ENCODE data around the gene FAT1. TPM values are rescaled to one million over a fixed set of nuclear protein-coding genes. Genes with fewer than 3 reads are reported as not detected.

The FAT1 gene
- total and polyA plus RNA-seq, 2 donors (not counting 3 experiments of a cell fraction or from before 2014, with no cell fraction given), result 9.2 to 9.8 TPM

- Histone ChIP-seq H4K20me1 (replicated peaks; ENCODE audit: control insufficient read depth, extremely low read depth, insufficient read depth, low read length) (no peaks in the 10 kb centered on the region), H2AFZ (ENCODE audit: low read depth, low read length) (no peak overlapping the region), H3K27ac (ENCODE audit: insufficient read depth, low read depth, low read length) (no peak overlapping the region), H3K4me1 (ENCODE audit: control insufficient read depth, extremely low read depth, insufficient read depth, low read length) (no peaks in the 10 kb centered on the region), H3K36me3 (ENCODE audit: control insufficient read depth in 2 of 2, extremely low read depth in 1 of 2, insufficient read depth in 2 of 2, low read length in 2 of 2) (no peaks in the 10 kb centered on the region), H3K9ac (replicated peaks; ENCODE audit: extremely low read depth, insufficient read depth, low read length) (no peak overlapping the region), H3K27me3 (ENCODE audit: control insufficient read depth in 2 of 2, insufficient read depth in 2 of 2, low read length in 2 of 2) (no peaks in the 10 kb centered on the region), H3K4me3 (replicated peaks in 1 of 3; ENCODE audit: insufficient read depth in 1 of 3, low read depth in 1 of 3, low read length in 3 of 3) (no peak overlapping the region), H3K4me2 (ENCODE audit: insufficient read depth, low read length) (no peak overlapping the region), H3K9me1 (replicated peaks; ENCODE audit: control insufficient read depth, extremely low read depth, insufficient read depth, low read length) (no peaks in the 10 kb centered on the region), H3K79me2 (ENCODE audit: control insufficient read depth, insufficient read depth, low read length) (no peaks in the 10 kb centered on the region), H3K9me3 (replicated peaks; ENCODE audit: control insufficient read depth, insufficient read depth, low read length) (peaks cover 3% of the 10 kb centered on the region)
- DNase-seq (ENCODE audit: low read depth, low spot score) (no peak), FAIRE-seq (no peak)
- intact Hi-C loops (cut with micrococcal nuclease), result no loop called here
- no peak for TF ChIP-seq JUN (IDR thresholded peaks at IDR 0.05; ENCODE audit: borderline replicate concordance, insufficient read depth, insufficient read length, low read depth)
- TF ChIP-seq POLR2AphosphoS5 (IDR thresholded peaks at IDR 0.05; ENCODE audit: insufficient read depth, low read depth, low read length), result no peak
- no peak for TF ChIP-seq MYC (IDR thresholded peaks at IDR 0.05; ENCODE audit: low read depth, low read length)
- no peak for TF ChIP-seq GATA2 (IDR thresholded peaks at IDR 0.05; ENCODE audit: insufficient read depth, insufficient read length, low read depth, low read length)
- TF ChIP-seq FOS (IDR thresholded peaks at IDR 0.05; ENCODE audit: borderline replicate concordance, insufficient read depth, low read length), result no peak
- no peak for TF ChIP-seq POLR2A (IDR thresholded peaks at IDR 0.05; ENCODE audit: low read depth, low read length)
- TF ChIP-seq, protein P1, sequence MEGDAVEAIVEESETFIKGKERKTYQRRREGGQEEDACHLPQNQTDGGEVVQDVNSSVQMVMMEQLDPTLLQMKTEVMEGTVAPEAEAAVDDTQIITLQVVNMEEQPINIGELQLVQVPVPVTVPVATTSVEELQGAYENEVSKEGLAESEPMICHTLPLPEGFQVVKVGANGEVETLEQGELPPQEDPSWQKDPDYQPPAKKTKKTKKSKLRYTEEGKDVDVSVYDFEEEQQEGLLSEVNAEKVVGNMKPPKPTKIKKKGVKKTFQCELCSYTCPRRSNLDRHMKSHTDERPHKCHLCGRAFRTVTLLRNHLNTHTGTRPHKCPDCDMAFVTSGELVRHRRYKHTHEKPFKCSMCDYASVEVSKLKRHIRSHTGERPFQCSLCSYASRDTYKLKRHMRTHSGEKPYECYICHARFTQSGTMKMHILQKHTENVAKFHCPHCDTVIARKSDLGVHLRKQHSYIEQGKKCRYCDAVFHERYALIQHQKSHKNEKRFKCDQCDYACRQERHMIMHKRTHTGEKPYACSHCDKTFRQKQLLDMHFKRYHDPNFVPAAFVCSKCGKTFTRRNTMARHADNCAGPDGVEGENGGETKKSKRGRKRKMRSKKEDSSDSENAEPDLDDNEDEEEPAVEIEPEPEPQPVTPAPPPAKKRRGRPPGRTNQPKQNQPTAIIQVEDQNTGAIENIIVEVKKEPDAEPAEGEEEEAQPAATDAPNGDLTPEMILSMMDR (IDR thresholded peaks at IDR 0.05; ENCODE audit: extremely low read depth in 1 of 2, insufficient read depth in 1 of 2, low read depth in 1 of 2, low read length in 2 of 2), result no peak
- no peak for TF ChIP-seq EZH2 (IDR thresholded peaks at IDR 0.05; ENCODE audit: borderline replicate concordance, low read depth, low read length, severe bottlenecking)
- TF ChIP-seq, protein P2, sequence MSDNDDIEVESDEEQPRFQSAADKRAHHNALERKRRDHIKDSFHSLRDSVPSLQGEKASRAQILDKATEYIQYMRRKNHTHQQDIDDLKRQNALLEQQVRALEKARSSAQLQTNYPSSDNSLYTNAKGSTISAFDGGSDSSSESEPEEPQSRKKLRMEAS (IDR thresholded peaks at IDR 0.05; ENCODE audit: insufficient read depth, insufficient read length), result no peak
- dilution Hi-C loops (cut with MboI; ENCODE audit: extremely low pct_ligation_motif_present, low sequenced_read_pairs), result no loop called here
- POLR2A ChIA-PET, result no interaction called here
- BruUV-seq (replicated peaks), result no TSS peak
- CTCF ChIA-PET, result no interaction called here
These were observed 117.1 kb downstream of the FAT1 start for GRCh38 chr4:186606591-186606992.
